GM19395 (cell line): Measurements from ENCODE around the gene JUP.

Experiments used
- ATAC-seq: cut with Tn5 transposase; IDR thresholded peaks from one replicate; pipeline ENCODE4 v1.9.1; 2021; ENCODE audit warnings: mild to moderate bottlenecking, moderate library complexity; ENCODE audit not compliant: unreplicated experiment

JUP gene

DNA sequence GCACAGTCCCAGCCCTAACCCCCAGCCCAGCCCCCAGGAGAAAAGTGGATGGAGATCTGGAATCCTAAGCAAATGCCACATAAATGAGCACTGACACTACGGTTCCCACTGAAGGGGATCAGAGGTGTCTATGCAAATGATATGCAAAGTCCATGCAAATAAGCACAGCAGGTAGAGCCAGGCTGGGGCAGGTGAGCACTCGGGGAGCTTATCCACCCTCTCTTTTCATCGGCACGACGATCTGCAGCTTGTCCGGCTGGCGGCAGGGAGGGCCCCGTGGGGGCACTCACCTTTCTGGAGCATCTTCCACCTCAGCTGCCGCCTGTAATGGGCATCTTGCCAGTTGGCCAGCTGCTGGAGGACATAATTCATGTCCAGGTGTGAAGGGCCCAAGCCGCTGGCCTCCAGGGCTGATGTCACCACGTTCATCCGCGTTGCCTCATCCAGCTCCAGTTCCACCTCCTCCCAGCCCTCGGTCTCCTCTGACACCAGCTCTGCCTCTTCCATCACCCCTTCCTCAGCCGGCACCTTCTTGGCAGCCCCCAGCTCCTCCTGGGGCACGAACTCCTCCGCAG lies 61.9 kb downstream of the JUP start:
- no peak for ATAC-seq

DNA sequence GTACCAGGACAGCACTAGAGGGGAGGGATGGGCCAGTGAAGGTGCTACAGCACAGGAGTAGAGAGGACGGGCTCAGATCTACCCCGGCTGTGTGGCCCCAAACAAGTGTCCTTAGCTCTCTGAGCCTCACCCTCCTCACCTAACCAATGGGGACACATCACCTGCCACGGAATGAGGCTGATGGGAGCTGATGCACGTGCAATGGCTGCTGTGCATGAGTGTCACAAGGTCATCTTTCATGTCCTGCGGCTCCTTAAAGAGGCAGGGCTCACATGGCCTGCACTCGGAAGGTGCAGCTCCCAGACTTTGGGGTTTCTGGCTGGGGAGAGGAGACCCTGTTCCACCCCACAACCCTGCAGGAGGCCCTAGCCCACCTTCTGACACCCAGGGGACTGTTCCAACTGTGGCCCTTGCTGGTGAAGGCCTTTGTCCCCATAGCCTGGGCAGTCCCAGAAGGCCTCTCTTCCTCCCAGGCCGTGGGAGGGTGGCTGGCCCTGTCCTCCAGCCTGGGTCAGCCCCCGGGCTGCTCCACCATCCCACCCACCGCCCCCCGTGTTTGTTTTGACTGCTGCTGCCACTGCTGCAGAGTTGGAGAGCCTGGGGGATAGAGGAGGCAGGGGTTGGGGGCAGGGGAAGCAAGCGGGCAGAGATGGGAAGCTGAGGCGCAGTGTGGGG lies 62.6 kb downstream of the JUP start:
- no peak for ATAC-seq

DNA sequence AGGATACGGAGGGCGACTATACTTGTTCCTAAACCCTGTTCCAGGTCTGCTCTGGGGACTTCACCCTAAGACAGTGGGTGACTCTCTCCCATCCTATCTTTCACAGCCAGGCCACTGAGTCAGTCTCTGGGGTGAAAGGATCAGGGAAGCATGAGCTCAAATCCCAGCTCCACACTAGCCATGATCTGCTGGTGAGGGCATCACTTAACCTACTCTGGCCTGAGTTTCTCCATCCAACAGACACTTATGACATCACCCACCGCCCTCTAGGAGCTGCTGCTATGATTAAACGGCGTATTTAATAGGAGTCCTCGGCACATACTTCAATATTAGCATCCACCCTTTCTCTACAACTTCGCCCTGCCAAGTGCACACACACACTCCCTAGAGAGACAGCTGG lies 64.3 kb downstream of the JUP start:
- no peak for ATAC-seq

DNA sequence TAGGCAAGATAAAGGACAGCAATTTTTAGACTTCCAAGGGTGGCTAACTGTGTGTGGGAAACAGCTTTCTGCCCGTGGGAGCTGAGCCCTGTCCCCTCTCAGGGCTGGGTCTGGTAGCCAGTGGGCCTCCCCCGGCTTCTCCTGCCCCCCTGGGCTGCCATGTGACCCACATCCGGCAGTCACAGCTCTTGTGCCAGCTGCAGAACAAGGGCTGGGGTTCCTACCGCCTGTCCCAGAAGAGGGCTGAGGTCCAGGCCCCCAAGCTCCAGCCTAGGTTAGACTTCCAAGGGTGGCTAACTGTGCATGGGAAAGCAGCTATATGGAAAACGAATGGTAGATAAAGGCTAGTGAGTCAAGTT lies 68.2 kb downstream of the JUP start:
- ATAC-seq: no peak

DNA sequence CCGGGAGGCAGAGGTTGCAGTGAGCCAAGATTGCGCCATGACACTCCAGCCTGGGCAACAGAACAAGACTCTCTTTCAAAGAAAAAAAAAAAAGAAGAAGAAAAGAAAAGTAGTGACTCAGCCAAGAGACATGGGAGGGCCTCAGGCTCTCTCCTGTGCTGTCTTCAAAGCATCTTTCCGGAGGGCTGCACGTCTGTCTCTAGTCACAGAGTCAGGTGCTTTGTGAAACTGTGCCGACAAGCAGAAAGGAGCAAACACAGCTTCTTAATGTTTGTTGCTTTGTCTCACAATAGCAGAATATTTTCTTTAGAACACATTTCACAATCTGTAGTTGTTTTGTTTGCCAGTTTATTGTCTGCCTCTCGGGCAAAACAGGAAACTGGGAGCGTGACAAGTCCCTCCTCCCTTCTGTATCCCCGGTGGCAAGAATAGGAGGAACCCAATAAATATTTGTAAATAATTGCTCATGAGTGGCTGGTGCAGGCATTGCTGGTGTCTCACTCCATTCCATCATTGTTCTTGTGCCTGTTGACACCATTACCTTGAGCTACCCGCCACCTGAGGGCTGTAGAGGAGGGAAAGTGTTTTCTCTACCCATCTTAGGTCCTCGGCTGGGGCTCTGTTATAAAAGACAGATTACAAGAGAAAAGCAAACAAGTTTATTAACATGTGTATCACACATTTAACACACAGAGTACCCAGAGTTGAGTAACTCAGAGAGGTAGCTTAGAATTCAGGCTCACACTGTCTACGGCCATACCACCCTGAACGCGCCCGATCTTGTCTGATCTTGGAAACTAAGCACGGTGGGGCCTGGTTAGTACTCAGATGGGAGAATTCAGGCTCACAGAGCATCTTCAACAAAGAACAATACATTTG lies 68.9 kb downstream of the JUP start:
- ATAC-seq: no peak

DNA sequence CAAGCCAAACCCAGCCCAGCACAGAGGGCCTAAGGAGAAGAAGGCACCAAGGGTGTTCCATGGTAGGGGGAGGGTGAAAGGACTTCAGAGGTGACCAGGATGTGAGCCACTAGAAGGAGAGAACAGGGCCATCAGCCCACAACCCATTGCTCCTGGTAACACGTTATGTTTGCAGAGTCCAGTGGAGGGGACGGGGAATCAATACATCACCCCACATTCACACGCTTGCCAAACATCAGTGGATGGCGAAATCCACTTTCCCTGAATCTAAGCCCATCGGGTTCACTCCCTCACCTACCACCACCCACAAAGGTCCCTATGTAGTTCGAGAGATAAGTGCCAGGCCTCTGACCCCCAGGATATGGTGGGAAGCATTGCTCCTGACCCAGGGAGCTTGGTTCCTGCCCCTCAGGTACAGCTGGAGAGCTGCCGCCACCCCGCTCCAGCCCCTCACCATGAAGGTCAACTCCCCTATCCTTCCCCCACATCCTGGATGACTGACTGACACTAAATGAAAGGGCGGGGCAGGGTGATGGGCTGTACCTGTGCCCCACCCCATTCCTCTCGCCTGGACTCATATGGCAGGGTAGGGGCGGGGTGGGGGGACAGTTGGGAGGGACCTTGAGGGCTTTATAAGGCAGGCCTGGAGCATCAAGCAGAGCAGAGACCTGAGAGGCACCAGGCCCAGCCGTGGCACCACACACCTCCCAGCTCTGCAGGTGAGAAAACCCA lies 74.7 kb downstream of the JUP start, which contains the start of gene GAST:
Gene GAST, plus strand, starts transcription at position 663 of the 732 bp plus-strand sequence. CDS start 3,106 bp downstream, outside the sequence.
- ATAC-seq: no peak

DNA sequence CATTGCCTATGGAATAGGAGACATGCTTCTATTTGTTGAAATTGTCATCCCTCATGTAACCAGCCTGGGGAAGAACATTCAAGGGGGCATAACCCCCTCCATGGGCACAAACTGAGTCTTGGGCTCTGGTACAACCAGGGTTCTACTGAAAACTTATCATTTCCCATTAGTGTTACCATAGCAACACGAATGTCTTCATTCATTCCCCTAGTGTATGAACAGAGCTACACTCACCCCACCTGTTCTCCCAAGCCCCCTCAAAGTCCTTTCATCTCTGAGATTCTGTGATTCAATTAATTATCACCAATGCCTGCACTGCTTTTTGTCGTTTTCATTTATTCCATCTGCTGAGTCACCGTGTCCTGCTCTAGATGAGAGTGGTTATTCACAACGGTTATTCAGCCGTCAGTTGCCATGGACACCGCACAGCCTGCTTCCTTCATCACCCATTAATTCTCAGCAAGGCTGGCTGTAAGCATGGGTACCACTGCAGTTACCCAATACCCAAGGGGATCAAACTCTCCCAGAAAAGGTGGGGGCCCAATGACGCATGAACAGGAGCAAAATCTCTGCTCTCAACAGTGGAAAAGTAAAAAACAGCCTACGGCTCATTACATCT lies 75.9 kb downstream of the JUP start:
- no peak for ATAC-seq

DNA sequence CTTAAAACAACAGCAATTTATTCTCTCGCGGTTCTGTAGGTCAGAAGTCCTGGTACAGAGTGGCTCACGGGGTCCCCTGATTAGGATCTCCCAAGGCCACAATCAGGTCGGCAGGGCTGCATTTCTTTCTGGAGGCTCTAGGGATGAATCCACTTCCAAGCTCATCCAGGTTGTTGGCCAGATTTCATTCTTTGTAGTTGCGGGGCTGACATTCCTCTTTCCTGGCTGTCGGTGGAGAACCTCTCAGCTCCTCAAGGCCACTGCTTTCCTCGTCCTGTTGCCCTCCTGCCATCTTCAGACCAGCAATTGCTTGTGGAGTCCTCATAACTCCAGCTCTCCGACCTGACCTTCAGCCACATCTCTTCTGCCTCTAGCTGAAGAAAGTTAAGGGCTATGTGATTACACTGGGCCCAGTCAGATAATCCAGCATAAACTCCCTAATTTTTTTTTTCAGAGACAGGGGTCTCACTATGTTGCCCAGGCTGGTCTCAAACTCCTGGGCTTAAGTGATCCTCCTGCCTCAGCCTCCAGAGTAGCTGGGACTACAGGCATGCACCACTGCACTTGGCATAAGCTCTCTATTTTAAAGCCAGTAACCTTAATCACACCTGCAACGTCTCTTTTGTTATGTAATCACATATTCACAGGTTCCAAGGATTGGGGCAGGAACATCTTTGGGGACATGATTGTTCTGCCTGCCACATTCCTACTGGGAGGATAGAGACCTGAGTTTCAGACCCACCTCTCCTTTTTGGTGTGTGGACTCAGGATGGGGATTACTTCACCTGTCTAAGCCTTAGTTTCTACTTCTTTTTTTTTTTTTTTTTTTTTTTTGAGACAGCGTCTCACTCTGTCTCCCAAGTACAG lies 78.5 kb downstream of the JUP start:
- no peak for ATAC-seq

DNA sequence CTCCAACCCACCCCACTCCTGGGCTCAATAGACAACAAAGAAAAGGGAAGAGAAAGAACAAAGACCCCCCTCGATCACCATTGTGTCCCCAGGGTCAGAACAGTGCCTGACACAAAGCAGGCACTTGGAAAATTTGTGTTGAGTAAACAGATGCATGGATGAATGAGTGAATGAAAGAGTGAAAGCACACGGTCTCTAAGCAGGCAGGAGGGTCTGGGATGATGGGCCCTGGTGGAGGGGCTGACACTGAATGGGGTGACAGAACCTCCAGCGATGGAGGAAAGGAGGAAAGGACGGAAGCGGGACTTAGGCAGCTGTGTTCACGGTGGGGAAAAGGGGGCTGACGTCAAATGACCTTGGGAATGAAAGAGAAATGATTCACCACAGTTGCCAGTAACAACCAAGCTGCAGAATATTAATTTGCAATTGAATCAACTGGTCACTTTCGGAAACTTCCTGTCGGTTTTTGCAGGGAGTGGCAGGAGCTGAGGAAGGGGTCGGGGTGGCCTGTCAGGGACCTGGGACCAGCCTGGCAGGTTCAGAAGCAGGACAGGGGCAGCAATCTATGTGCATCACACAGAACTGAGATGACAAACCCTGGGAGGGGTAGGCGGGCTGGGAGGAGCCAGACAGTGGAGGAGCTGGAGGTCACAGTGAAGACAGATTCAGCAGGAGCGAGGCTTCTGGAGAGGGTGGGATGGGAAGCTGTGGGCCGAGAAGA lies 81.1 kb downstream of the JUP start:
- ATAC-seq: no peak
